Neutrophil (primary cell): ENCODE measurements around the gene NHERF2.
A peak's percentile ranks its signal among the peaks of the same experiment; 100 is the strongest.

Experiments
- H3K27ac ChIP-seq: fragments of 200-600 bp; sonication (generic); 2 replicates; pipeline ENCODE4 v1.5.1; 2016; ENCODE audit warnings: mild to moderate bottlenecking, moderate library complexity
- H3K27me3 ChIP-seq: fragments of 200-600 bp; sonication (generic); 2 replicates; pipeline ENCODE4 v1.6.0; 2016; ENCODE audit warnings: mild to moderate bottlenecking
- H3K36me3 ChIP-seq: fragments of 200-600 bp; sonication (generic); 2 replicates; pipeline ENCODE4 v1.5.1; 2017
- H3K4me1 ChIP-seq, 2 experiments: fragments of 200-600 bp in 1 of 2; sonication (generic) in 1 of 2; 1 replicate in 1 of 2; 2 replicates in 1 of 2; pipeline versions ENCODE4 v1.5.1 to v1.6.1; 2013 to 2016; ENCODE audit warnings: low read depth in 1 of 2, low read length in 1 of 2, mild to moderate bottlenecking in 1 of 2, moderate library complexity in 1 of 2; ENCODE audit not compliant: control insufficient read depth in 1 of 2, insufficient read depth in 1 of 2
- H3K4me3 ChIP-seq, 2 experiments: fragments of 200-600 bp in 1 of 2; sonication (generic) in 1 of 2; 1 replicate in 1 of 2; 2 replicates in 1 of 2; pipeline ENCODE4 v1.5.1; 2013 to 2016; ENCODE audit warnings: low read depth in 1 of 2, low read length in 1 of 2, mild to moderate bottlenecking in 1 of 2, moderate library complexity in 1 of 2
- H3K9me3 ChIP-seq: fragments of 200-600 bp; sonication (generic); 2 replicates; pipeline ENCODE4 v1.5.1; 2016
- TF ChIP-seq, protein P1 (sequence below): fragments of 200-600 bp; sonication (generic); IDR thresholded peaks from 2 replicates; pipeline ENCODE4 v1.5.1; 2016; ENCODE audit warnings: antibody characterized with exemption

Gene NHERF2

DNA sequence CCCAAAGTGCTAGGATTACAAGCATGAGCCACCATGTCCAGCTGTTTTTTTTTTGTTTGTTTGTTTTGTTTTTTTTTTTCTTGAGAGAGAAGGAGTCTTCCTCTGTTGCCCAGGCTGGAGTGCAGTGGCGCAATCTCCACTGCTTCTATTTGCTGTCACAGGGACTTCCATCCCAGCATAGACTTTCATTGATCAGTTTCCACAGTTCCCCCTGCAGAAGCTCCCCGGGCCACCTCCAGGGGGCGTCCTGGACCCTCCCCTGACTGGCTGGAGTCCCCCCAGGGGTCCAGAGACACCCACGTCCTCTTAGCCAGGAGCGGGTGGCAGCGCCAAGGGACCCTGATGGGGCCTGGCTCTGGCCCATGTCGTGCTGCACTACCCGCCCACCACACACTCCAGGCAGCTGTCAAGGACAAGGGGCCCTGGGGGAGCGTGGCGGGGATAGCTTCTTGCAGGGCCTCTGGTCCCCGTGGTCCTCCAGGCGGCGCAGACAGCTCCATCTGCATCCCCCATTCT lies 10.2 kb upstream of the NHERF2 start:
- Histone ChIP-seq H3K4me1 (no peaks in the 10 kb centered on the region), H3K27ac (no peak overlapping the region), H3K9me3 (no peaks in the 10 kb centered on the region), H3K27me3 (peaks cover 49% of the 10 kb centered on the region), H3K36me3 (no peaks in the 10 kb centered on the region), H3K4me3 (no peak overlapping the region)
- TF ChIP-seq, protein P1, sequence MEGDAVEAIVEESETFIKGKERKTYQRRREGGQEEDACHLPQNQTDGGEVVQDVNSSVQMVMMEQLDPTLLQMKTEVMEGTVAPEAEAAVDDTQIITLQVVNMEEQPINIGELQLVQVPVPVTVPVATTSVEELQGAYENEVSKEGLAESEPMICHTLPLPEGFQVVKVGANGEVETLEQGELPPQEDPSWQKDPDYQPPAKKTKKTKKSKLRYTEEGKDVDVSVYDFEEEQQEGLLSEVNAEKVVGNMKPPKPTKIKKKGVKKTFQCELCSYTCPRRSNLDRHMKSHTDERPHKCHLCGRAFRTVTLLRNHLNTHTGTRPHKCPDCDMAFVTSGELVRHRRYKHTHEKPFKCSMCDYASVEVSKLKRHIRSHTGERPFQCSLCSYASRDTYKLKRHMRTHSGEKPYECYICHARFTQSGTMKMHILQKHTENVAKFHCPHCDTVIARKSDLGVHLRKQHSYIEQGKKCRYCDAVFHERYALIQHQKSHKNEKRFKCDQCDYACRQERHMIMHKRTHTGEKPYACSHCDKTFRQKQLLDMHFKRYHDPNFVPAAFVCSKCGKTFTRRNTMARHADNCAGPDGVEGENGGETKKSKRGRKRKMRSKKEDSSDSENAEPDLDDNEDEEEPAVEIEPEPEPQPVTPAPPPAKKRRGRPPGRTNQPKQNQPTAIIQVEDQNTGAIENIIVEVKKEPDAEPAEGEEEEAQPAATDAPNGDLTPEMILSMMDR: no peak

DNA sequence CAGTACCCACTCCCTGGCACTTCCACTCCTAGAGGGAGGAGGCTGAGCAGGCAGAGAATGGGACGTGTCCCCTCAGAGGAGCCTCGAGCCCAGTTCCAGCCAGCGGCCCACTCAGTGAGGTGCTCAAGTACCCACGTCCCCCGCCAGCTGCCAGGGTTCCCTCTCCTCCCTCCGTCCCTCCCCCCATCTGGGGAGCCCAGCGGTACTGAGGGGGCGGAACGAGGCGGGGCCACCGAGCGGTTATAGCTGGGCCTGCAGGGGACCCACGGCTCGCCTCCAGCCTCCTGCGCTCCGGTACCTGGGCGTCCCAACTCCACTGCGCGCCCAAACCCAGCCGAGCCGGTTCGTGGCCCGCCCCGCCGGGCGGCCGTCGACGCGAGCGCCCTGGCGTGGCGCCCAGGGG lies 7.2 kb upstream of the NHERF2 start, which contains the start of gene NPW:
TSS of gene NPW (plus strand) at position 268 of the 403 bp plus-strand sequence.
- H3K9me3 ChIP-seq: no peaks in the 10 kb centered on the region
- no peak within 1 kb of the TSS for H3K4me3 ChIP-seq
- H3K27ac ChIP-seq: no peak within 1 kb of the TSS
- TF ChIP-seq, protein P1: no peak
- peaks cover 79% of the 10 kb centered on the region for H3K27me3 ChIP-seq
- no peaks in the 10 kb centered on the region for H3K36me3 ChIP-seq
- peaks cover 10 to 12% of the 10 kb centered on the region in 2 experiments for H3K4me1 ChIP-seq

DNA sequence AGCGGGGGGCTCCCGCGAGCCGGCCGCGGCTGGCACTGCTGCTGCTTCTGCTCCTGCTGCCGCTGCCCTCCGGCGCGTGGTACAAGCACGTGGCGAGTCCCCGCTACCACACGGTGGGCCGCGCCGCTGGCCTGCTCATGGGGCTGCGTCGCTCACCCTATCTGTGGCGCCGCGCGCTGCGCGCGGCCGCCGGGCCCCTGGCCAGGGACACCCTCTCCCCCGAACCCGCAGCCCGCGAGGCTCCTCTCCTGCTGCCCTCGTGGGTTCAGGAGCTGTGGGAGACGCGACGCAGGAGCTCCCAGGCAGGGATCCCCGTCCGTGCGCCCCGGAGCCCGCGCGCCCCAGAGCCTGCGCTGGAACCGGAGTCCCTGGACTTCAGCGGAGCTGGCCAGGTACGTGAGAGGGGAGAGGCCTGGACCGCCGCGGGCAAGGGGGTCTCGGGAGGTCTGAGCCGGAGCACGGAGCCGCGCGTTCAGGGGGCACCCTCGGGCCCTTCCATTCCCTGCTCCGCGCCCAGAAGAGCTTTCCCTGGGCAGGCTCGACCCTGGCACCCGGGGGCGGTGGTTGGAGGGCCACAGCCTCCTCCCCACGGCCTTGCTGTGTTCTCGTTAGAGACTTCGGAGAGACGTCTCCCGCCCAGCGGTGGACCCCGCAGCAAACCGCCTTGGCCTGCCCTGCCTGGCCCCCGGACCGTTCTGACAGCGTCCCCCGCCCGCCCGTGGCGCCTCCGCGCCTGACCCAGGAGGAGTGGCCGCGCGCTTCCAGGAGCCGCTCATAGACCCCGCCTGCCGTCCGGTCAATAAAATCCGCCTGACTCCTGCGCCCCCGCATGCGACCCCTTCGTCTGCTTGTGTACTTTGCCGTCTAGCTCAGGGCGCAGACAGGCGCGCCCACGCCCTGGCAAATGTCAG lies 6.5 kb upstream of the NHERF2 start:
- H3K4me3 ChIP-seq: no peak overlapping the region
- H3K27me3 ChIP-seq: peaks cover 85% of the 10 kb centered on the region
- no peaks in the 10 kb centered on the region for H3K9me3 ChIP-seq
- H3K36me3 ChIP-seq: no peaks in the 10 kb centered on the region
- no peak overlapping the region for H3K27ac ChIP-seq
- TF ChIP-seq, protein P1: no peak
- peaks cover 10 to 12% of the 10 kb centered on the region in 2 experiments for H3K4me1 ChIP-seq

DNA sequence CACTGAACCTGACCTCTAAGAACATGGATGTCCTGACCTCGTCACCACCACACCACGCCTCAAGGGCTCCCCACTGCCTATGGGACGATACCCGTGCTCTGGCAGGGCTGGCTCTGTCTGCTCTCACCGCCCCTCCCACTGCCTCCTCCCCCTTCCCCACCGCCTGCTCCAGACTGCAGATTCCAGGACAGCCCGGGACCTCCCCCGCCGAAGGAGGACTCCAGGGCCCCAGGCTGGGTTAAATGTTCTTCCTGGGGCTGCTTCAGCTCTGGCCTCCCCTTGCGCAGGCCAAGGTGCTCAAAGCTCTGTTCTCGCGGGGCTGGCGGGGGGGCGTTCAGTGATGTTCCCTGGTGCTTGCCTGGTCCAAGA lies 4.0 kb upstream of the NHERF2 start:
- peak overlapping the region; percentile 57 to 66 for H3K4me3 ChIP-seq
- H3K4me1 ChIP-seq: peaks cover 10 to 22% of the 10 kb centered on the region in 2 experiments
- TF ChIP-seq, protein P1: no peak
- H3K27ac ChIP-seq: no peak overlapping the region
- no peaks in the 10 kb centered on the region for H3K36me3 ChIP-seq
- H3K27me3 ChIP-seq: peaks cover 99% of the 10 kb centered on the region
- H3K9me3 ChIP-seq: no peaks in the 10 kb centered on the region

DNA sequence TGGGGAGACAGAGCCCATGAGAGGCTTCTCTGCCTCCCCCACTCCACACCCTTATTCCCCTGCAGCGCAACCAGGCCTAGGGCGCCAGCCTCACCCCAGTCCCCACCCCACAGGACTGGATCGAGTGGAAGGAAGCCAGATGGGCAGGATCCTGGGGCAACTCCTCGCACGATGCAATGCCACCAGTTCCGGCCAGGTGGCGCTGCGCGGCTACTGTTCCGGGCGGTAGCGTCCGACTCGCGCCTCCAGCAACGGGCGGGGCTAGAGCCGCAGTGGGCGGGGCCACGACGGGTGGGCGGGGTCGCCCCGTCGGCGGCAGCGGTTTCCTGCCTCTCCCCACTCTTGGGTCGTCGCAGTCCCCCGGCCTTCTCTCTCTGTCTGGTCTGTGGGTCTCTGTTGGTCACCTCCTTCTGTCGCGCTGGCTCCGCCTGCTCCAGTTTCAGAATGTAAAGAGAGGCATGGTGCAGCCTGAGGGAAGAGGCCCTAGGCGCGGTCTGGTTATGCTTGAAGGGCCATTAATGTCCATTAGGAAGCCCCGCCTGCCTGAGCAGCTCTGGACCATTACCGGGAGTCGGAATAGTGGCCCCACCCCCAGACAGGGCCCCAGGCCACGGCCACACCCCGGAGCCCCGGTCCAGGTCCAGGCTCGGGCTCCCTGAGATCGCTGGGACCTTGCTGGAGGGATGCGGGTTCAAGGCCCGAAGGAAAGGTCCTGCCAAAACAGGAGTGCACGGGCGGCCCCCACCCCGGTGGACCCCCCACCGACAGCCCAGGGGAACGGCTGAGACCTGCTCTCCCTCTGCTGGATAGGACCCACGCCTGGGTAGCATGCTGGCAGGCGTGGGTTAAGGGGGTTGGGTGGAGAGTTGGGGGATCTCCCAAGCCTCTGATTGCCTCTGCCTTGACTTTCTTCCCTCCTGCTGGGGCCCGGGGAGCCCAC lies 3.3 kb upstream of the NHERF2 start:
- Histone ChIP-seq H3K36me3 (no peaks in the 10 kb centered on the region), H3K4me1 (peaks cover 10 to 22% of the 10 kb centered on the region in 2 experiments), H3K27me3 (peaks cover 99% of the 10 kb centered on the region), H3K9me3 (no peaks in the 10 kb centered on the region), H3K4me3 (peak overlapping the region; percentile 57 to 66), H3K27ac (no peak overlapping the region)
- TF ChIP-seq, protein P1: peak; percentile 99
